Bronchial epithelial cell (primary cell): ENCODE measurements around the gene UBTD2. TPM values are rescaled to one million over a fixed set of nuclear protein-coding genes. Genes with fewer than 3 reads are reported as not detected.

Source experiments
- DNase-seq: peaks from one replicate; pipeline ENCODE4 v3.0.0-alpha.2; 2010; ENCODE audit warnings: low read depth
- FAIRE-seq: peaks from 2 replicates; lab custom pipeline; 2011; peaks lifted over from hg19 to GRCh38; lab: Jason Lieb, UNC
- H3K27me3 ChIP-seq: 2 replicates; pipeline ENCODE4 v1.5.1; 2011; ENCODE audit warnings: low read length; ENCODE audit not compliant: control insufficient read depth, insufficient read depth
- H3K36me3 ChIP-seq: 2 replicates; pipeline ENCODE4 v1.5.1; 2011; ENCODE audit warnings: low read length; ENCODE audit not compliant: control insufficient read depth, insufficient read depth
- H3K4me3 ChIP-seq: 2 replicates; pipeline ENCODE4 v1.5.1; 2011; ENCODE audit warnings: mild to moderate bottlenecking, low read depth, low read length, control low read depth
- CTCF ChIP-seq: IDR thresholded peaks from 2 replicates; pipeline ENCODE4 v1.5.1; 2011; ENCODE audit warnings: mild to moderate bottlenecking, moderate library complexity, low read length, control low read depth, inconsistent platforms; ENCODE audit not compliant: insufficient read depth, severe bottlenecking
- total RNA-seq: library from RNA; depleted of rRNA; stranded (reverse); fragments of >200 nt; gene quantifications from 2 replicates; pipeline ENCODE4 v1.2.1, GENCODE V29; 2014

UBTD2 gene
- total RNA-seq, 1 donor from 2014 or later, result 20.8 TPM

DNA sequence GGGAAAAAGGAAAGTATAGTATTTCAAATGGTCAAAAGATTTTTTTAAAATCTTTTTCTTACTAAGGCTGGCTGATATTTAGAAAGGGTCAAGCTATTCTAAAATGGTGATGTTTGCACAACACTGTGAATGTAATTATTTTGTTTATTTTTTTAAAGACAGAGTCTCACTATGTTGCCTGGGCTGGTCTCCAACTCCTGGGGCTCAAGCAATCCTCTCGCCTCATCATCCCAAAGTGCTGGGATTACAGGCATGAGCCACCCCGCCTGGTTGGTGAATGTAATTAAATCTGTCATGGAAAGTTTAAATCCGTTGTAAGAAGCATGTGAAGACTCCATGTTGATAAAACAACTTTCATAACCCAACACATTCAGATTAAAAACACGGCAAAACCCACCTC is 2.6 kb downstream of the UBTD2 start:
- TF ChIP-seq CTCF, result no peak
- FAIRE-seq (no peak), DNase-seq (no peak)
- Histone ChIP-seq H3K36me3 (no peaks in the 10 kb centered on the region), H3K27me3 (no peaks in the 10 kb centered on the region), H3K4me3 (no peak overlapping the region)

DNA sequence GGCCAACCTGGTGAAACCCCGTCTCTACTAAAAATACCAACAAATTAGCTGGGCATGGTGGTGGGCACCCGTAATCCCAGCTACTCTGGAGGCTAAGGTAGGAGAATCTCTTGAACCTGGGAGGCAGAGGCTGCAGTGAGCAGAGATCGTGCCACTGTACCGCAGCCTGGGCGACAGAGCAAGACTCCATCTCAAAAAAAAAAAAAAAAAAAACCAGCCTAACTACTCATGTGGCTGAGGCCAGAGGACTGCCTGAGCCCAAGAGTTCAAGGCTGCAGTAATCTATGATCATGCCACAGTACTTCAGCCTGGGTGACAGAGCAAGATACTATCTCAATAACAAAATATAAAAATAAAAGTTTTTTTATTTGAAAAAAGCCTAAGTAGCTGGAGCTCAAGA is 3.2 kb downstream of the UBTD2 start:
- no peaks in the 10 kb centered on the region for H3K36me3 ChIP-seq
- no peak for TF ChIP-seq CTCF
- FAIRE-seq (no peak), DNase-seq (no peak)
- no peaks in the 10 kb centered on the region for H3K27me3 ChIP-seq
- H3K4me3 ChIP-seq, result no peak overlapping the region

DNA sequence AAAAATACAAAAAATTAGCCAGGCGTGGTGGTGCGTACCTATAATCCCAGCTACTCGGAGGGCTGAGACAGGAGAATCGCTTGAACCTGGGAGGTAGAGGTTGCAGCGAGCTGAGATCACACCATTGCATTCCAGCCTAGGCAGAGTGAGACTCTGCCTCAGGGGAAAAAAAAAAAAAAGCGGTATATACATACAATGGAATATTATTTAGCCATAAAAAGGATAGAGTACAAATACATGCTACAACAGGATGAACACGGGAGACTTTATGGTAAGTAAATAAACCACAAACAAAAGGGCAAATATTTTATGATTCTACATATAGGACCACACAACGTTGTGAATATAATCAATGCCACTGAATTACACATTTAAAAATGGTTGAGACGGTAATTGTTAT is 5.2 kb downstream of the UBTD2 start:
- Histone ChIP-seq H3K27me3 (no peaks in the 10 kb centered on the region), H3K36me3 (no peaks in the 10 kb centered on the region), H3K4me3 (no peak overlapping the region)
- FAIRE-seq, result no peak
- no peak for DNase-seq
- no peak for TF ChIP-seq CTCF

- Histone ChIP-seq H3K27me3 (no peaks in the 10 kb centered on the region), H3K4me3 (no peak overlapping the region), H3K36me3 (no peaks in the 10 kb centered on the region)
- no peak for FAIRE-seq
- no peak for TF ChIP-seq CTCF
- peak; percentile 82 for DNase-seq
These were observed 7.3 kb downstream of the UBTD2 start for GRCh38 chr5:172276214-172276613.

DNA sequence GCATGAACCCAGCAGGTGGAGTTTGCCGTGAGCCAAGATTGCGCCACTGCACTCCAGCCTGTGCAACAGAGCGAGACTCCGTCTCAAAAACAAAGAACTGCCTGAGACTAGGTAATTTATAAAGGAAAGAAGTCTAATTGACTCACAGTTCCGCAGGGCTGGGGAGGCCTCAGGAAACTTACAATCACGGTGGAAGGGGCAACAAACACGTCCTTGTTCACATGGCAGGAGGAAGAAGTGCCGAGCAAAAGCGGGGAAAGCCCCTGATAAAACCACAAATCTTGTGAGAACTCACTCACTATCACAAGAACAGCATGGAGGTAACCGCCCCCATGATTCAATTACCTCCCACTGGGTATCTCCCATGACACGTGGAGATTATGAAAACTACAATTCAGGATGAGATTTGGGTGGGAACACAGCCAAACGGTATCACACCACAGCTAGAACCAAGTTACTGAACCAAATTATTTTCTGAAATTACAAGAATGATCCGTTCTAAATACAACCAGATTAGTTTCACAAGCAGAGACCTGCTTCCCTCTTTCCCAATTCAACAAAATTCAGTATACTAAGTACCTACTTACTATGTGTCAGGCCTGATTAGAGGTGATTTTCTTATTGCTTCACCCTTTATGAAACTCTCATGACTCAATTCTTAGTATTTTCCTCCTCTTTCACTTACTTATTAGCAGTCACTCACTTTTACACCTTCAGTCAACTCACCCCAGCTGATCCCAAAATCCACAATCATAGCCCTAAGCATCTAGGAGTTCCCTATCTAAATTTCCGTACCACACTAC is 8.4 kb downstream of the UBTD2 start:
- H3K27me3 ChIP-seq, result no peaks in the 10 kb centered on the region
- no peaks in the 10 kb centered on the region for H3K36me3 ChIP-seq
- DNase-seq (peak; percentile 94), FAIRE-seq (no peak)
- H3K4me3 ChIP-seq, result no peak overlapping the region
- TF ChIP-seq CTCF, result no peak

DNA sequence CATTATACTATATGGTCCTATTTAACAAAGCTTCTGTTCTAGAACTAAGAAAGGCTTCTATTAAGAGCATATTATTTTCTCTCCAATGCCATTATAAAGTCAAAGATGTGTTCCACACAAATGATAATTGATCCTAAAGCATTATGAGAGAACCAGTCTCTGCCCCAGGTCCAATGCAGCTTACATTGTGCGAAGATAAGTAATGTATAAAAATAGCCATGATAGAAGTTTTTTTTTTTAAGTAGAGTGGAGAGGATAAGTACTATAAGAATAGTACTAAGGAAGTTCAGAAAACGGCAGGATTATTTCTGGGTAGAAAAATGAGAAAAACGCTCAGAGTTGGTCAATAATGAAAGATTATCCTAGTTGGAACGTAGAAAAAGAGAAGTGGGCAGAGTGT is 15.6 kb downstream of the UBTD2 start:
- FAIRE-seq (no peak), DNase-seq (no peak)
- H3K36me3 ChIP-seq, result no peaks in the 10 kb centered on the region
- no peak for TF ChIP-seq CTCF
- H3K4me3 ChIP-seq, result no peak overlapping the region
- no peaks in the 10 kb centered on the region for H3K27me3 ChIP-seq
